NCI-H2171 treated with DMSO at 0.1 percent for 48 hours (cell line): Measurements from ENCODE around the gene TUBGCP2.

Experiments
- DNase-seq: peaks from one replicate; lab custom pipeline; 2025; lab: John Stamatoyannopoulos, UW

Gene TUBGCP2

DNA sequence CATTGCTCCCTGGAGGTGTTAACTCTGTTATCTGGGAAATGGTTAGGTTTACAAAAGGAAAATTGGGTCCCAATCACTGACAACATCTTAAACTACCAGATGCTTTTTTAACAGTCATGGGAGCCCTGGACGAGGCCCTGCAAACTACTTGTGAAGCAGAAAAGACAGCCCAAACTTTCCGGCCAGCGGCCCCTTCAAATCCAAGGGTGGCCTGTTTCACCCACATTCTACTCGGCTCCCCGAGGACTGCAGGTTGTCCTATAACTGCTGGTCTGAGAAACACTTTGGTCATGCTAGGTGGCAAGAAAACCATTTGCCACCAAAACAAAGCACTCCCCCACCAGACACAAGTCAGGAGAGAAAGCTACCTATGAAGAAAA, 2.6 kb downstream of the TUBGCP2 start:
- no peak for DNase-seq

DNA sequence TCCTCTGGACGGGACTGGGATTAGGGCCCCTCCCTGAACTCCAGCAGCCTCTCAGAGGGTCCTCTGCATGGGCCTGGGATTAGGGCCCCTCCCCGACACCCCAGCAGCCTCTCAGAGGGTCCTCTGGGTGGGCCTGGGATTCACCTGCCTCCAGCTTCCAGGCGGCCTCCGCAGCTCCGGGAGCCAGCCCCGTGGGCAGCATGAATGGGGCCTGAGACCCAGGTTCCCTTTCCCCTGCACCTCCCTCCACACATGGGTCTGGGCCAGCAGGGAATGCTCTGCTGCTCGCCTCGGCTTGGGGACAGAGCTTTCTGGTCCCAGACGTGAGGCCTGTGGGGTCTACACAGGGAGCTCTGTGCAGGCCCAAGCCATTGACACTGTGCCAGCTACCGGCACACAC, 5.5 kb downstream of the TUBGCP2 start:
- DNase-seq = no peak

DNA sequence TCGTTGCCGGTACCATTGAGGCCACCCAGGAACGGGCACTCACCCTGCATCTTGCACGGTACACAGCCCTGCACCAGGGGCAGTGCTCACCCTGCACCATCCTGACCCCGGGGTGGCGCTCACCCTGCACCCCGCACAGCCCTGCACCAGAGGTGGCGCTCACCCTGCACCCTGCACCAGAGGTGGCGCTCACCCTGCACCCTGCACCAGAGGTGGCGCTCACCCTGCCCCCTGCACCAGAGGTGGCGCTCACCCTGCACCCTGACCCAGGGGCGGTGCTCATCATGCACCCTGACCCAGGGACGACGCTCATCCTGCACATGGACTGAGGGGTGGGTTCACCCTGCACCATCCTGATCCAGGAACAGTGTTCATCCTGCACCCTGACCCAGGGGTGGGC, 6.4 kb downstream of the TUBGCP2 start:
- no peak for DNase-seq

DNA sequence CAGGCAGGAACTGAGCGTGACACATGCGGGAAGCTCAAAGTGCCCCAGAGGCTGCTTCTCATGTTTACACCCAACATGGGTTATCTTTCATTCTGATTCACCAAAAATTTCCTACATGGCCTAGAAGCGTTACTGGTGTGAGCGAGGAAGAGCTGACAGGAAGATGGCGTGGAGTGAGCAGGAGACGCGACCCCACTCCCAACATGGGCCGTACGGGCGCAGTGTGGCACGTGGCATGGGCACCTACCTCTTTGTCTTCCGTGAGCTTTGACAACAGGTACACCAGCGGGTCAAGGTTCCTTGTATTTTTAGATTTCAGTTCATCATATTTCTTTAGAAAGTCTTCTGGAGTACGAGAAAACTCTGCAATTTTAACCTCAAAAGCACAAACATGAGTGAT, 8.9 kb downstream of the TUBGCP2 start:
- DNase-seq = no peak

DNA sequence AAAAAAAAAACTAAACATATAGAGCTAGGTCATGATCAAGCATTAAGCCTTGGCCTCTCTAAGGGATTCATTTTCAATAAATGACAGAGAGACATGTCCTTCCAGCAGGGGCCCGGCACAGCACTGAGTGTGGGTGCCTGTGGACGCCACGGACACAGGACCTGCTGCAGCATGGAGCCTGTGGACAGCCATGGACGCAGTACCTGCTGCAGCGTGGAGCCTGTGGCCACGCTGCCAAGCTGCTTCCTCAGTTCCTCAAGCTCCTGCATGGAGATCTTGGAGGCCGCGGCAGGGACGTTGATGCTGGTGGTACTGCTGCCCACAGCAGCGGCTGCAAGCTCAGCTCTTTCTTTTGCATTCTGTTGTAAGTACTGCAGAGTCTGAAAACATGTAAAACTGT, 9.4 kb downstream of the TUBGCP2 start:
- no peak for DNase-seq

DNA sequence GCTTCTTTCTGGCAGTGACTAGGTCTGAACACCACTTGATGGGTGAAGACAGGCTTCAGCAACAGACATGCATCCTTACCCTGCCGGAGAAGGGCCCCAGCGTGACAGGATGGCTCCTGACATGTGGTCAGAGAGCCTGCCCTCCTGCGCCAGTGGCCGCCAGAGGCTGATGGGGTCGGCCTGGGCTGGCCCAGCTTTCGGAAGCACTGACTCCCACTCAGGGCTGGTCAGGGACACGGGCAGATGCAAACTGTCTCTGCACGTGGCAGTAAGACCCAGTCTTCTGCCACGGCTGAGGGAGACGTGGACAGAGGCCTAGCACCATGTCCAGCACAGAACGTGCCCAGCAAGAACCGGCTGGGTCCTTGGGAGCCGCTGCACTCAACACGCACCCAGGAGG, 10.2 kb downstream of the TUBGCP2 start:
- no peak for DNase-seq

DNA sequence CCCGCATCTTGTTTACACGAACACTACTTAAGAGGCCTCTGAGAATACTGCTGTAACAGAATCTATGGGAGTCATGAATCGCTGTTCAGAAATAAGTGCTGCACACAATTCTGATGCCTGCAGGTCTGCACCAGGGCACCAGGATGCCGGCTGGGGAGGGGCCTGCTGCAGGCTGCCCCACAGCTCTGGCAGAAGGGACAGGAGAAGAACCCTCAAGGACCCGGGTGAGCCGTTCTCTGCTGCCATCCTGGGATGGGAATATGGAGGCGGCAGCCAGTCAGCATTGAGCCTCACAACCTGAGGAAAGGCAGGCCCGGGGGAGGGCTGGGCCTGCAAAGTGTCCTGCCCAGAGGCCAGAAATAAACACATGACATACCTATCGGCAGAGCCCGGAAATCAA, 11.2 kb downstream of the TUBGCP2 start:
- DNase-seq = no peak

DNA sequence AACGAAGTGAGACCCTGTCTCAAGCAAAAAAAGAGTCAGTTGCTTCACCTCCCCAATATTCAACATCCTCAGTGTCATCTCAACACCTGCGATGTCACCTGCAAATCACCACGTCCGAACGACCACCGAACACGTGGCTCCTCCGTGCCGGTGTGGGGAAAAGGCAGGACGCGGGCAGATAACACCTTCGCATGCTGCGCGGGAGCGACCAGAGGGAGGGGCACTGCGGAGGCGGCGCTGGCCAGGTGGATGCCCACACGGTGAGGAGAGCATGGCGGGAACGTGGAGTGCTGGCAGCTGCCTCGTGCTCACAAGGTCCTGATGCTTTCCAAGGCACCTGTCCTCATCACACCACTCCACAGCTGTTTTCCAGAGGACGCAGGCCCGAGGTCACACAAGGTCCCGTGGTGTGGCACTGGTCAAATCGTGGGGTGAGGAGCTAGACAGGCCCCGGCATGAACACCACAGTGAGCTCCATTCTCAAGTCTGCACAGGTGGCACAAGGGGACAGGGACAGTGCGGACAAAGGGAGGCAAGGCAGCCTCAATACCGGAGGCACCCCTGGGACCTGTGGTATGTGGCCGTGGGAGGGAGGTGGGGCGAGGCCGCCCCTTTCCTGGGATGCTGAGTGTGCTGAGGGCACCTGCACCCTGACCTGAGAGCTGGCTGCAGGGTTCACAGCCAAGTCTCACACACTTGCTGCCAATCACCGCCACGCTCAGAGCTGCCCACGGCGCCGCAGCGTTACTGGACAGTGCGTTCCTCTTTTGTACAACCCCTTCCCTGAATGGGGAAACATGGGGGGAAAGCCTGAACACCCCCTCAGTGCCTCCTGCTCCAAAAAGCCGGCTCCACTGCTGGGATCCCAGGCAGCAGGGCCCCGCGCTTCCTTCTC, 13.0 kb downstream of the TUBGCP2 start:
- DNase-seq = no peak

DNA sequence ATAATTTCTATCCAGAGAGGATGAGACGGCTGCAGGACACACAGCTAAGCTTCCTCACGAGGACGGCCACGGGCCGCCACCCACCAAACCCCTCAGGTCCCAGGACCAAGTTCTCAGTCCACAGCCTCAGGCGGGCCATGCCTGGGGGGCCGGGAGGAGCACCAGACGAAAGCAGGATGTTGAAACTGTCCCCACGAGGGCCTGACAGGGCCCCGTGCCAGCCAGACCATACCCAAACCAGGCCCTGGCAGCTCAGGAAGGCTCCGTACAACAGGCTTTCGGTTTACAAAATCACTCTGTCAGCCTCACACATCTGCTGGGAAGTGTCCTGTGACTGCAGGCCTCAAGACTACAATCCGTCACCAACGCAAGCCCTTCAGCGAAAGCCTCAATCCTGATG, 14.5 kb downstream of the TUBGCP2 start:
- no peak for DNase-seq

DNA sequence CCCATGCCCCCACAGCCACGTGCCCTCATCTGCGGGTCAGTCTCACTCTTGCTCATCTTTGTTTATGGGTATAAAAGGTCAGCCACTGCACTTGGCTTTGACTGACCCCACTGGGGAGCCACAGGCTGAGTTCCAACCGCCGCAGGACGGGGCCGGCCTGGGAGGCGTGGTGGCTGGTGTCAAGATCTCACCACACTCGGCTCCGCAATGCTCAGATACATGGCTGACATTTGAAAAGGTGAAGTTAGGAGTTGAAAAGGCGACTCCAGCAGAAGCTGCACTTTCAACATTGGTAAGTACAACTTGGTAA, 14.9 kb downstream of the TUBGCP2 start:
- DNase-seq = no peak

DNA sequence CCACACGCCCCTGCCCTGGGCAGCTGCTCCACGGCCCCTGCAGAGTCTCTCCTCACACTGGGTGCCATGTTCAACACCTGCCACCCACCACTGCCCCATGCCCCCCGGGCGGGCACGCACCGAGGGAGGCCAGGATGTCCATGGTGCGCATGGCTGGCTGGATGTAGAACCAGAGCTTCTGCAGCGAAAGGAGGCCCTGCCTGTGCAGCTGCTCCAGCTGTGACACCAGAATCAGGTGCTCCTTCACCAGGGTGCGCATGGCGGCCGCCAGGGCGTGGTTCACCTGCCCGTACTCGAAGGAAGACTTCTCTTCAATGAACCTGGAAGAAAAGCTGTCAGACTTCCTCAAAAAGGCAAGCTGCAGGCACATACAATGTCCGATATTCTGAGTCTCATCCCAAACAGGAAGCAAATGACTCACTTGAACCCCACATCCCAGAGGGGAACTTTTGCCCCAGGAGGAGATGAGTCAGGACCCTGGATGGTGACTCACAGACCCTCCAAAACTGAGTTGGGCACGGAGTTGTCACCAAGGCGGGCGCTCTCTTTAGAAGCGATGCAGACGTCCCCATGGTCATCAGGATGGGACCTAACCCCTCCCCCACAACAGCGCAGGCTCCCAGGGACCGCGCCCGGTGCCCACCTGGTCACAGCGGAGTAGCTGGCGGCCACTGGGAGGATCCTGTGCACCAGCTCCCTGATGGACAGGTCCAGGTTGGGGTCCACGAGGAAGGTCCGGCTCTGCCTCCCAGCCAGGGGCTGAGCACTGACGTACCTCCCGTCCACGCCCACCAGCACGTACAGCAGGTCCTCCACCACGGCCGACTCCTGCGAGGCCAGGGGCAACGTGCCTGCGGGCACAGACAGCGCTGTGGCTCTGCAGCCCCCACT, 15.5 kb downstream of the TUBGCP2 start:
- DNase-seq = no peak

DNA sequence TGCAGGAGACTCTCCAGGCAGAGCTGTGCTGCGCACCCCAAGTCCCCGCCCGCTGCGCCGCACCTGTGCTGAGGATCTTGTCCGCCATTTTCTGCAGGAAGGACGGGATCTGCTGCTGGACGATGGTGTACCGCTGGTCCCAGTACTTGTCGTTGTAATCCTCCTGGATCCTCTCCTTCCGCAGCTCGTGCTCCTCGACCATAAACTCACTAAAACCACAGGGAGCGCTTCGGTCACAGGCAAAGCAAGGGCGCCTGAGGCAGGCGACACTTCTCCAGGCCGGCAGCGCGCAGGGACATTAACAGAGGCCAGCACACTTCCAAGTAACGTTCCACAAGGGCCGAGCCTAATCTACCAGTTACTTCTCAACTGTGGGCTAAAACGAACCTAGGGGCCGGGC, 18.9 kb downstream of the TUBGCP2 start:
- DNase-seq = no peak

DNA sequence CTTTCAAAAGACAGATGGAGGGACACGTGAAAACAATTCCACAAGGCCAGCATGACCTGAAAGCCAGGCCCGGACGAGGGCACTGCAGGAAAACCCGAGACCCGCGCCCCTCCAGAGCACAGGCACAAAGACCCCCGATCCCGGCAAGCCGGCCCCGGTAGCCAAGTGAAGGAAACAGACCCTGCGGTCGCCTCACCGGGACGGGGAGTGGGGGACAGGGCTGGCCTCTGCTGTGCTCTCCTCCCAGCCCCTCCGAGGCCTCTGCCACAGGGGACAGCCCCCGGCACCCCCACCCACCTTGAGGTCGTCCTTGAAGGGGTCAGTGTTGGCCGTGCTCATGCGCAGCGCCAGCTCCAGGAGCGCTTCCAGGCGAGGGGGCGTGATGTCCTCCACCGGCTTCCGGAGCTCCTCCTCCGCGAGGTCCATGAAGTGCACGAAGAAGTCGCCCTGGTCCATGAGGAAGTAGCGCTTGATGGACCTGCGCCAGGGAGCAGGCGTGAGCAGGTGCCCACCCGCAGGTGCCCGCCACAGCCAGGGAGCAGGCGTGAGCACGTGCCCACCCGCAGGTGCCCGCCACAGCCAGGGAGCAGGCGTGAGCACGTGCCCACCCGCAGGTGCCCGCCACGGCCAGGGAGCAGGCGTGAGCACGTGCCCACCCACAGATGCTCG, 20.7 kb downstream of the TUBGCP2 start:
- no peak for DNase-seq

DNA sequence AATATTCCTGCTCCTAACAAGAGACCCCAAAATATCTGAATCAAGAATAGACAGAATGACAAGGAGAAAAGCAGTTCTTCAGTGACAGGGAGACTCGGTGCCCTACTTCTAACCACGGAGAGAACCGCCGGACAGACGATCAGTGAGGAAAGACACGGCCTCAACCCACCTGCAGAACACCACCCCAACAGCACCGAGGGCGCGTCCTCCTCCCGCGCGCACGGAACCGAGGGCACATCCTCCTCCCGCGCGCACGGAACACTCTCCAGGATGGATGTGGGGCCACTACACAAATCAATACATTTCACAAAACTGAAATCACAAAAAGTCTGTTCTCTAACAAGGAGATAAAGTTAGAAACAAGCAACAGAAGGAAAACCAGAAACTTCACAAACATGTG, 22.3 kb downstream of the TUBGCP2 start:
- DNase-seq = no peak

DNA sequence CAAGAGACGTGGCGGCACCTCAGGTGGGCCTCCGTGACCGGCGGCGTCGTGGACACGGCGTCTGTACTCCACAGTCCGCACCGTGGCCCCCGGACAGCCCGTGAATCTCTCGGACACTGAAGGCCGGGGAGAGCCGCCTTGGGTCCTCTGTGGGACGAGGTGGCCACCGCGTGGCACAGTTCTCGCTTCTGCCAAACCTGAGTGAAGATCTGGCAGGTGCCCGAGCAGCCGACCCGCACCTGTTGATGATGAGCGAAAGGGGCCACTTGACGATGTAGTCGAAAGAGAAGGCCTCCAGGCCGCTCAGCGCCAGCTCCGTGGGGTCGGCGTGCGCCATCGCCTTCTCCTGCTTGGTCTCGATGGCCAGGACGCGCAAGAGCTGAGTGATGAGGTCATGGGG, 23.5 kb downstream of the TUBGCP2 start:
- DNase-seq = no peak

DNA sequence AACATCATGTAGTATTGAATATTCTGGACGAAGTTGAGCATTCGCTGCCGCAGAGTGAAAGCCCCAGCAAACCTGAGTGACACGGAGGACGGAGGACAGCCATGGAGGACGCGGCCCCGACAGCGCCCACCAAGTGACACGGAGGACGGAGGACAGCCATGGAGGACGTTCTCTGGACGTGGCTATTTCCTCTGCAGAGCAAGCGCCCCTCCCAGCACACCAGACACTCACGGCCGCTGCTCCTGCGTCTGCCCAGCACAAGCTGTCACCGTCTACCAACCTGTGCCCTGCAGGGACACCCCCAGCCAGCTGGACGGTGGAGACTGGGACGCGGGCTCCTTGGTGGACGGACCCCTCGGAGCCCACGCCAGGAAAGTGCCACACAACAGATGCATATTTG, 24.7 kb downstream of the TUBGCP2 start:
- DNase-seq = no peak

DNA sequence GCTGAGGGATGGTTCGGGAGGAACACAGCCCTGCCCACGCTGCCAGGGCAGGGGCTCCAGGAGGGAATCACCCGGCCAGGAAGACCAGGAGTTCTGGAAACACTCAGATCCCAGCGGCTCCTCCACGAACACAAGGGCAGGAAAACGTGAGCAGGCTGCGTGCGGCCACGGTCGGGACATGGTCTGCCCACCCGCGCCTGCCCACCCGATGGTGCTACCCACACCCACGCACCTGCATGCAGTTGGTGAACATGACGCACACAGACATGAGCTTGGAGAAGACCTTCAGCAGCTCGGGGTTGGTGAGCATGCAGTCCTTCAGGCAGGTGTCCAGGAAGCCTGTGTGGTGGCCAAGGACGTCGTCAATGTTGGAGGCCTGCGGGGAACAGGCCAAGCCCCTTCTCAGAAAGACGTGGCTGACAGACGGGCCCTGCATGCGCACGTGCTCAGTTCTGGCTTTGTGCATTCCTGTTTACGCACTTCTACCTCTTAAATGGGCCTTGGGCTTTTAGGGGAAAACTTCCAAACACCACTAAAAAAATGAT, 25.8 kb downstream of the TUBGCP2 start:
- no peak for DNase-seq

DNA sequence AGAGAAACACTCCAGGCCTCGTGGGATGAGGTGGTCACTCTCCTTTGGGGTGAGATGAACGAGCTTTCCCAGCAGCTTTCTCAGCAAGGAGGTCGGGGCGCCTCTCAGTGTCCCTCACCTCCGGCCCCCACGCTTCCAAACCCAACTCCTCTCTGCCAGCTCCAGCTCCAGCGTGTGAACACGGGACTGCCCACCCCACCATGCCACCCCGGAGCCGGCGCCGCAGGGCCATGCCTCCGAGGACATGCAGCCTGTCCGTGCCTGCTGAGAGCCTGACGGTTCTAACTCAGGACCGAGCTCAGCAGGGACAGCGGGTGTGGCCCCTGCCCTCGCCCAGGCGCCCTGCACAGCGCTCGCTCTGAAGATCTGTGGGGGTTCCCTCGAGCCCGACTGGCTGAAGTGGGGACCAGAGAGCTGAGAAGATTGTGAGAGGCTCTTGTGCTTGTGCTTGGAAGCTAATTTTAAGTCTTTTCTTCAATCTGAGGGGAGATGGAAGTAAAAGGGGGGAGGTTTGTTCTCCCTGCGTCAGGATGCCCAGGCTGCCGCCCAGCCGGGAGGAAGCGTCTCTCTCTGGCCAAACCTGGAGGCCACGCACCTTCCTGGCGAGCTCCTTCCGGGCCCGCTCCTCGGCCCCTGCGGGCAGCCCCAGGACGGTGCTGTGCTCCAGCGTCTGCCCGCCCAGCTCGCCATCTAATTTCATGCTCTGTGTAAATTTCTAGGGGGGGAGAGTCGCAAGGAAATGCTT, 26.9 kb downstream of the TUBGCP2 start:
- DNase-seq = no peak

DNA sequence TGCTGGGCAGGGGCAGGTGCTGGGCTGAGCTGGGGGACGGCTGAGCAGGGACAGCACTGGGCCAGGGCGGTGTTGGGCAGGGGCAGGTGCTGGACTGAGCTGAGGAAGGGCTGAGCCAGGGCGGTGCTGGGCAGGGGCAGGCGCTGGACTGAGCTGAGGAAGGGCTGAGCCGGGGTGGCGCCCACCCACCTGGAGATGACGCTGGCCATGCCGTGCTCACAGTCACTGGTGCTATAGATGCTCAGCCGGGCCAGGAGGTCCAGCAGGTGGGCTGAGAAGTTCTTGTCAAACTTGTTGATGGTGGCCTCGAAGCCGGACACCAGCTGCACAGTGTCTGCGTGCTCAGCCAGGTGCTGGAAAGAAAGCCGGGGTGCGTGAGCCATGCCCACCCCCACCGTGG, 27.6 kb downstream of the TUBGCP2 start:
- no peak for DNase-seq

DNA sequence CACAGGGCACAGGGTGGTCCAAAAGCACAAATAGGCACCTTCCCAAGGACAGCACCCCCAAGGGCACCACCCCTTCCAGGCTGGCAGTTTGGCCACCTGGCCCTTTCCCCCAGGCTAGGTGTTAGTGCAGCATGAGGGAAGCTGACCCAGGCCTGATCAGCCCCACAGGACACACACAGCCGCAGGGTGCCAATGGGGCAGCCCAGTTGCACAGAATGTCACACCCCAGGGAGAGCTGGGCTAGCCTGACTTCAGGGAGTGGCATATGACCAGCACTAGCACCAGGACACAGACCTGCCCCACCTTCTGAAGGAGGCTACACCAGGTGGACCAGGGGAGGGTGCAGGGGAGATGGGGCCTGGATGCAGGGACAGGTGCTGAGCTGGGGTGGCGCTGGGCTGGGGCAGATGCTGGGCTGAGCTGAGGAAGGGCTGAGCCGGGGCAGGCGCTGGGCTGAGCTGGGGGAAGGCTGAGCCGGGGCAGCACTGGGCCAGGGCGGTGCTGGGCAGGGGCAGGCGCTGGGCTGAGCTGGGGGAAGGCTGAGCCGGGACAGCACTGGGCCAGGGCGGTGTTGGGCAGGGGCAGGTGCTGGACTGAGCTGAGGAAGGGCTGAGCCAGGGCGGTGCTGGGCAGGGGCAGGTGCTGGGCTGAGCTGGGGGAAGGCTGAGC, 28.1 kb downstream of the TUBGCP2 start:
- DNase-seq = no peak
